Astrocyte (in vitro differentiated cells and primary cell): ENCODE data around the gene PLB1.

Experiments
- EZH2 ChIP-seq: IDR thresholded peaks from 2 replicates; pipeline ENCODE4 v1.6.1; 2012; ENCODE audit warnings: mild to moderate bottlenecking, low read length, inconsistent platforms; ENCODE audit not compliant: insufficient read depth
- TF ChIP-seq, protein P1 (sequence below): IDR thresholded peaks from 2 replicates; pipeline ENCODE4 v1.5.1; 2011; ENCODE audit warnings: low read depth, mild to moderate bottlenecking, inconsistent platforms, low read length, moderate library complexity; ENCODE audit not compliant: insufficient read depth

DNA sequence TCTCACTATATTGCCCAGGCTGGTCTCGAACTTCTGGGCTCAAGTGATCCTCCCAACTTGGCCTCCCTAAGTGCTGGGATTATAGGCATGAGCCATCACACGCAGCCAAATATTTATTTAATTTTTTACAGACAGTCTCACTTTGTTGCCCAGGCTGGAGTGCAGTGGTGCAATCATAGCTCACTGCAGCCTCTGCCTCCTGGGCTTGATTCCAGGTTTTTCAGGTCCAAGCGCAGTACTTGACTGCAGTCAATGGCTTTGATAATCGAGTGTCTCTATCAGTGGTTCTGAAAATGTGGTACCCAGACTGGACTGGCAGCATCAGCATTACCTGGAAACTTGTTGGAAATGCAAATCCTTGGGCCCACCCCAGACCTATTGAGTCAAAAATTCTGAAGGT, 63.1 kb downstream of the PLB1 start:
- TF ChIP-seq, protein P1, sequence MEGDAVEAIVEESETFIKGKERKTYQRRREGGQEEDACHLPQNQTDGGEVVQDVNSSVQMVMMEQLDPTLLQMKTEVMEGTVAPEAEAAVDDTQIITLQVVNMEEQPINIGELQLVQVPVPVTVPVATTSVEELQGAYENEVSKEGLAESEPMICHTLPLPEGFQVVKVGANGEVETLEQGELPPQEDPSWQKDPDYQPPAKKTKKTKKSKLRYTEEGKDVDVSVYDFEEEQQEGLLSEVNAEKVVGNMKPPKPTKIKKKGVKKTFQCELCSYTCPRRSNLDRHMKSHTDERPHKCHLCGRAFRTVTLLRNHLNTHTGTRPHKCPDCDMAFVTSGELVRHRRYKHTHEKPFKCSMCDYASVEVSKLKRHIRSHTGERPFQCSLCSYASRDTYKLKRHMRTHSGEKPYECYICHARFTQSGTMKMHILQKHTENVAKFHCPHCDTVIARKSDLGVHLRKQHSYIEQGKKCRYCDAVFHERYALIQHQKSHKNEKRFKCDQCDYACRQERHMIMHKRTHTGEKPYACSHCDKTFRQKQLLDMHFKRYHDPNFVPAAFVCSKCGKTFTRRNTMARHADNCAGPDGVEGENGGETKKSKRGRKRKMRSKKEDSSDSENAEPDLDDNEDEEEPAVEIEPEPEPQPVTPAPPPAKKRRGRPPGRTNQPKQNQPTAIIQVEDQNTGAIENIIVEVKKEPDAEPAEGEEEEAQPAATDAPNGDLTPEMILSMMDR = no peak
- TF ChIP-seq EZH2 = no peak
